B cell (primary cell): Measurements from ENCODE around the gene FBXL13.

Experiments used
- EZH2 ChIP-seq: IDR thresholded peaks from 2 replicates; pipeline ENCODE4 v1.6.1; 2012; ENCODE audit warnings: borderline replicate concordance, low read depth, mild to moderate bottlenecking, moderate library complexity, low read length; ENCODE audit not compliant: insufficient read depth, poor library complexity, severe bottlenecking
- TF ChIP-seq, protein P1 (sequence below): fragments of 200-600 bp; IDR thresholded peaks from one replicate; pipeline ENCODE4 v1.8.0; 2022; ENCODE audit warnings: antibody characterized with exemption, mild to moderate bottlenecking

DNA sequence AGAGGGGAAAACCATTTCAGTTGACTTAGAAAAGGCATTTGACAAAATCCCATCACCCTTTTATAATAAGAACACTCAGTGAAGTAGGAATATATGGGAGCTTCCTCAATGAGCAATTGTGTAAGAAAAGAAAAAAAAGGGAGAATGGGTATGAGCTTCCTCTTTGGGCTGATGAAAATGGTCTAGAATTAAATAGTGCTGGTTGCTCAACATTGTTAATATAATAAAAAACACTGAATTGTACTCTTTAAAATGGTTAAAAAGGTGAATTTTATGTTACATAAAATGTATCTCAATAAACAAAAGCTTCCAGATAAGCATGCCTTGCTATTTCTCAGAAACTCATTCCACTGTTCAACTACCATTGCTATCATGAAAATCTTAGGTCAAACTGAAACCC, 121.2 kb downstream of the FBXL13 start:
- TF ChIP-seq, protein P1, sequence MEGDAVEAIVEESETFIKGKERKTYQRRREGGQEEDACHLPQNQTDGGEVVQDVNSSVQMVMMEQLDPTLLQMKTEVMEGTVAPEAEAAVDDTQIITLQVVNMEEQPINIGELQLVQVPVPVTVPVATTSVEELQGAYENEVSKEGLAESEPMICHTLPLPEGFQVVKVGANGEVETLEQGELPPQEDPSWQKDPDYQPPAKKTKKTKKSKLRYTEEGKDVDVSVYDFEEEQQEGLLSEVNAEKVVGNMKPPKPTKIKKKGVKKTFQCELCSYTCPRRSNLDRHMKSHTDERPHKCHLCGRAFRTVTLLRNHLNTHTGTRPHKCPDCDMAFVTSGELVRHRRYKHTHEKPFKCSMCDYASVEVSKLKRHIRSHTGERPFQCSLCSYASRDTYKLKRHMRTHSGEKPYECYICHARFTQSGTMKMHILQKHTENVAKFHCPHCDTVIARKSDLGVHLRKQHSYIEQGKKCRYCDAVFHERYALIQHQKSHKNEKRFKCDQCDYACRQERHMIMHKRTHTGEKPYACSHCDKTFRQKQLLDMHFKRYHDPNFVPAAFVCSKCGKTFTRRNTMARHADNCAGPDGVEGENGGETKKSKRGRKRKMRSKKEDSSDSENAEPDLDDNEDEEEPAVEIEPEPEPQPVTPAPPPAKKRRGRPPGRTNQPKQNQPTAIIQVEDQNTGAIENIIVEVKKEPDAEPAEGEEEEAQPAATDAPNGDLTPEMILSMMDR: no peak
- TF ChIP-seq EZH2: no peak
